ENCODE data around the gene PACSIN2.
"Not testable (repeated sequence)": the region's sequence is repeated elsewhere in the genome, so short reads cannot be mapped to it uniquely, and the experiment has no call there.

The PACSIN2 gene

GRCh38 chr22:42943981-42944380, 71.0 kb downstream of the PACSIN2 start:
- no peak for DNase-seq

DNA sequence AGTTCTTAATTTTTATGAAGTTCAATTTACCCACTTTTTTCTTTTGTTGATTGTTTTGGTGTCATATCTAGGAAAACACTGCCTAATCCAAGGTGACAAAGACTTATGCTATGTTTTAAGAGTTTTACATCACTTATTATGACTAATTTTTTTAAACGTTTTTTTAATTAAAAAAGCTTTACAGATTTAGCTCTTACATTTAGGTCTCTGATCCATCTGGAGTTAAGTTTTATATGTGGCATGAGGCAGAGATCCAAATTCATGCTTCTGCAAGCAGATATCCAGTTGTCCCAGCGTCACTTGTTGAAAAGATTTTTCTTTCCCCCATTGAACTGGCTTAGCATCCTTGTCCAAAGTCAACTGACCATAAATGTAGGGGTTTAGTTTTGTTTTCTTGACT, 72.6 kb downstream of the PACSIN2 start:
- DNase-seq: no peak

DNA sequence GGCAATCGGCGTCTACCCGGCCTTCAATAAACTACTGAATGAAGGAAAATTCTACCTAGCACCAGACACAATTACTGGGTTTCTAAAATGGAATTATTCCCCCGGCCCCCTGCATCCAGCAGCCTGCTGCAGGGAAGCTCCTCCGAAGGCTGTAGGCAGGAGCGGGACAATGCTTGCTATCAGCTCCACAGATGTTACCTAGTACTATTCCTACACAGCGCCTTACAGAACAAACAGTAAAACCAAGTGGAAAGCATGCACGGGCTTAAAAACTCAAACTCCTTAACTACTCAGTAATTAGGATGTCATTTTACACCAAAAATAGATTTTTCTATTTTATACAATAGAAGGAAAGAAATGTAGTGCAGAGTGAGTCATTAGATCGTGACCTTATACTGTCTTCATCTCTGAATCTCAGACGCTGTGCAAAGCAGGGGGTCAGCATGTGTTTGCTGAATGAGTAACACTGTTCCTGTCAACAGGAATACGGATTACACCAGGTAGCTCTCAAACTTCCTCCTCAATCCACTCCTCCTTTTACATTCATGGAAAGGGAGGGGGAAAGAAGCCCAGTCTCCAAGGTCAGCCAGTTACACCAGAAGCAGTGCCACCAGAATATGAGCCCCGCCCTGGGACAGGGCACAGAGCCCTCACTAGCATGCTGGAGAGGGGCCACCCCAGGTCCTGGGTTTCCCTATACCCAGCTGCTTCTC, 74.9 kb downstream of the PACSIN2 start:
- DNase-seq: peak; percentile 62

DNA sequence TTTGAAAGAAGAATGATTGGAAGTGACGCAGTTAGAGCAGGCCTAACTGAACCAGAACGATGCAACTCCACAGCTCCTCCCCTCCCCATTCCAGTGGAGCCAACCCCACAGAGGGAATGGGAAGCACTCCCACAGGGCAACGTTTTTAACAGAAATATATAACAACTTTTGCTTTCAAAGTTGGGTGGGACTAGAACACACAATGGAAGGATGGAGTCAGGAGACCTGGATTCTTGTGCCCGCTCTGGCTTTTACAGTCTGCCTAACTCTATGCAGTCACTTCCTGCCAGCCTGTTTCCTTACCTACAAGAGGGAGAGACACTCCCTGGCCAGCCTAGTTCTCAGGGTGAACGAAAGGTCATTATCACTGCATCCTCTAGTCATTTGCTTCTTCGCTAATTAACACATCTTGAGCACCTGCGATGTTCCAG, 75.5 kb downstream of the PACSIN2 start:
- DNase-seq: no peak

GRCh38 chr22:42938976-42939375, 76.0 kb downstream of the PACSIN2 start:
- no peak for DNase-seq

DNA sequence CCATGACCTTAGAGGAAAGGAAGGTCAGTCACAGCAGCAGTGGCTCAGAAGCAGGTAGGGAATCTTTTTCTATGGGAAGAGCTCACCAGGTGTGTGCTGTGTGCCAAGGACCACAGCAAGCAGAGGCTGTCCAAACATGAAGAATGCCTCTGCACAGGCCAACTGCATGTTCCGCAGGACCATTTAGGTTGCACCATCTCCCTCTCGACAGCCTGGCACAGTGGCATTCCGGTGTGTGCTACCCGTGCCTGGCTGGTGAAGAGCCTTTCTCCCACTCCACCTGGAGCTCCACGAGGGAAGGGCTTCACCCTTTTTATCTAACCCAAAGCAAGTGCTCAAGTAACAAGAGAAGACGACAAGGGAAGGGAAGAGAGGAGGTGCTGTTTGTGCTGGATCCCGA, 76.5 kb downstream of the PACSIN2 start:
- DNase-seq: no peak

DNA sequence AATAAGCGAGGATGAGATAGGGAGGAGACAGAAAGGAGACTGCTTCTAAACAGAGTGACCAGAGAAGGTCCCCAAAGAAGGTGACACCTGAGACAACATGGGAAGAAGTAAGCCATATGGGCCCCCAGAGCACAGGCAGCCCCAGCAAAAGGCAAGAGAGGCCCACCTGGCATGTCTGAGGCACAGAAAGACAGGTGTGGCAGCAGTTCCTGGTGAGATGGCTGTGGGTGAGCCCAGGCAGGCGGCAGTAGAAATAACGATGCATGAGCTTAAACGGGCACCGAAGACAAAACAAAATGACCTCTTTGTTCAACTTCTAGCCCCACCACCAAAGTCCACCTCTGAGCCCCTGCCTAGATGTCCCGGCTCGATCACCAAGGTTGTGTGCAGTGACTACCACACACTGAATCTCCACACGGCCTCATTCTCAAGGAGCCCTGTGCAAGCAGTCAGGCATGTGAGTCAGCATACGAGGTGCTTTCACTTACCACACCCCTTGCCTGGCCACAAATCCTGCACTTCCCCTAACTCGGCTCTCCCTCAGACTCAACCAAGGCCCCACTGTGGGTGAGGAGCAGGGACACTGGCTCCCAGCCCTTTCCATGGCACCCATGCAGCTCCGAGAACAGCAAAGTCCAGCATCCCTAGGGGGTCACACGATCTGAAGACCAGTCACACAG, 77.6 kb downstream of the PACSIN2 start:
- DNase-seq: no peak

- not testable (repeated sequence) for DNase-seq
Observed at GRCh38 chr22:42936680-42937079, 78.3 kb downstream of the PACSIN2 start.

DNA sequence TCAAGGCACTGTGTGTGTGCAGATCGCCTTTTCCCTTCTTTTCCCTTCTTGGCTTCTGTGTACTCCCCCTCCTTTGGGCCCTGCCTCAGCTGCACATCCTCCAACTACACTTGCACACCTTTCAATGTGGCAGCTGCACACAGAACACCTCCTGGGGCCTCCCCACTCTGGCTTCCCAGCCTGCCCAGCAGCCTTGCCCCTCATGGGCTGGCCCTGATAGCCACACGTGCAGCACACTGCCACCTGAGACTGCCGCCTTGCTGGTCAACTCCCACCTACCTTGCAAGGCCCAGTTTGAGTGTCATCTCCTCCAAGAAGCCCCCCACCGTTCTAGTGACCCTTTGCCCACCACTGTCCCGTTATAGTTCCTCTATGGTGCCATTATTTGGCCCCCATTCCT, 80.6 kb downstream of the PACSIN2 start:
- DNase-seq: no peak

- no peak for DNase-seq
Observed at GRCh38 chr22:42933485-42934091, 81.4 kb downstream of the PACSIN2 start.

DNA sequence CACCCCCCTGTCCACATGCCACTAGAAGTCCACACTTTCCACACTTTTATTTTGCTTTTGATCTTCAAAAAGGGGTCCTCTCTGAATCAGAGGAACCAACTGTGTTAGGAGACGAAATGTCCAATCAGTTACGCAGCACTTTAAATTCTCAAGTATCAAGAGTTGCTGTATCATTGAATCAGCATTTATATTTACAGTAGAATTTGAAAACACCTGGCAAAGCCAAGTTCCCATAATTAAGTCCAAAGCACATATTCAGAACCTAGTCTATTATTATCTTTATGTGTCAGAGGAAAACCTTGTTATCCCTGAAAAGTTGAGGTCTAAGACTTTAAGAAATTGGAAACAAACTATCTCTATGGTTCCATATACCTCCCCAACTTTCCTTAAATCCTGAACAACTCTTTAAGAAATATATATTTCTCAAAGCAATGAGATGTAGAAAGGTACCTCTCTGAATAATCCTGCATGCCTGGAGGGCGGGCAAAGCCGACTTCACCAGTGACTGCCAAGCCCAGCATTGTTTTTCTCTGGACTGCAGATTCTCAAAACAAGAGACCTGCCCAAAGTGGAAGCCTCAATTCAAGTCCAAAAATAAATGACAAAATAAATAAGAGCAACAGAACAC, 82.0 kb downstream of the PACSIN2 start:
- DNase-seq: no peak

GRCh38 chr22:42932197-42932519, 82.8 kb downstream of the PACSIN2 start:
- DNase-seq: no peak

GRCh38 chr22:42931421-42932196, 83.3 kb downstream of the PACSIN2 start:
- DNase-seq: no peak

DNA sequence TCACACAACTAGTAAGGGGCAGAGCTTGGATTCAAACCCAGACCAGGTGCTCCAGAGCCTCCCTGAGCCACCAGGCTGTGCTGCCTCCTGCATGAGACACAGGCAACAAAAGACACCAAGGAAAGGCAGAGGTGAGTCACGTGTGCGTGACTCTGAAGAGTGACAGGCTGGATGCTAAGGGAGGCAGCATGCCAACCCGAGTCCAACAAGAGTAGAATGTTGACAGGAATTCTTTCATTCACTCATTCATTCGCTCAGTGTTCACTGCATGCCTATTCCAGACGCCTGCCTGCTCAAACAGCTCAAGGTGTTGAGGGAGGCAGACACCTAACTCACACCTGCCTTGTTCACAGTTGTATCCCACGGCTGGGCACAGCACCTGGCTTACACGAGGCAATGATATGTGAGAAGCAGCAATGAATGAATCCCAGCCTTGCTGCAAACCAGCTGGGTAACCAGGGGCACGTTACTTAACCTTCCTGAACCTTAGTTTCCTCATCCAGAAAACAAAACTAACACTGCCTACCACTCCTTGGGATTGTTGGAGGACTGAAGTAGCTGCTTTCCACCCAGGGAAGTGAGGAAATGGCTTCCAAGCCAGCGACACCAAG, 84.0 kb downstream of the PACSIN2 start:
- no peak for DNase-seq

DNA sequence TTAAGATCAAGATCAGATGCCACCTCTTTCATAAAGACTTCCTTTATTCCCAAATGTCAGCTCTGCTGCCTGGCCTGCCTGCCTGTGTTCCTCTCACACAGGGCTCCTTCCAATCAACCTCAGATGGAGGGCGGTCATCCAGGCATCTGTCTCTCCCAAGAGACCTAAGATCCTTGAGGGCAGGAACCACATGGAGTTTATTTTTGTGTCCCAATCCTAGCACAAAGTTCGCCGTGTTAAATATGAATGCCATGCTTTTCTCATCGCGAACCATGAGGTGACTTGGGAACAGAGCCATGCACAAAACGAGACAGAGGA, 85.2 kb downstream of the PACSIN2 start:
- DNase-seq: no peak

DNA sequence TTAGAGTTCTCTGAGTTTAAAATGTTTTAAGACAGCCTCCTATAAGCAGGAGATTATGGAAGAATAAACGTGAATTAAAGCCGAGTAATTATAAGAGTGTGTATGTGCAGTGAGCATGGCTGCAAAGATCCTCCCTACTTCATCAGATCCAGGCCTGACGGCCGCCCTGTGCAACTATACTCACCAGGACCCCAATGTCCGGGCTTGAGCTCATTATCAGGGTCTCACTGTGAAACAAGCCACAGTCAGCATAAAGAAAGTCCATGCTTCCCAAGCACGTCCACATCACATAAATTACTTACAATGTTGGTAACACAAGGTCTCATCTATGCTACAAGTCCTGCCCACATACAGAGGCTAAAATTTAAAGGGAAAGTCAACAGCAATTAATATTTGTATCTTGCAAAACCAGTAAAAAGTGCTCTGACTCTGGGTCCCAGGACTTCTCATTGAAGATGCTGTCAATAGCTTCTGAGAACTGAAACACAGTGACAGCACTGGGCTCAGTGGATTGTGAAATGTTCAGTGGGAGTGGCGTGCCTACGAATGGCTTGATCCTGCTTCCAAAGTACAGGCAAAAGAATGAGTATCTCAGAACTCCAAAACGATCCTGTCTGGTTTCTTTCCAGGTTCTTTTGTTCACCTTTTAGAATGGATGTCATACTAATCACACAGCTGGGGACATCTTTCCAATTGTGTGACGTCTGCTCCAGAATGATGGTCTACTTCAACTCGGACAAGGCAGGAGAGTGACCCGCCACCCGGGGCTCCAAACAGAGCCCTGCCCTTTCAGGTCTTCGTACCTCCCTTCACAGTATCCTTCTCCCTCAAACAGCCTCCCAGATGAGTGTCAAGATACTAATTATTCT, 85.7 kb downstream of the PACSIN2 start:
- no peak for DNase-seq

DNA sequence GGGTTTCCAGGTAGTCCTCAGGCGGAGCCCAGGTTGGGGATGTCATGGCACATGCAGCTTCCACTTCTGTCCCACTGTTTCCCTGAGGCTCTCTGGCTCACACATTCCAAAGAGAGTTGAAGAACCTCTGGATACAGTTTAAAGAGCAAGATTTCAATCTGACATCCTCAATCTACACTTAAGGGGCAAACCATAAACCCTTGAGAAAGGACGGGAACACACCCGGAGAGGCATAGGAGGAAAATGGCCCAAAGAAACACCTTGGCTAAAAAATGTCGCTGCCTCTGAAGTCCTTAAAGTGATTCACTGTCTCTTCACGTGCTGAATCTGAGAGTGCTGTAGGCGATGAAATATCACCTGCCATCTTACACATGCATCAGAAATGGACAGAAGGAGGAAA, 87.0 kb downstream of the PACSIN2 start:
- DNase-seq: no peak

- DNase-seq: no peak
Observed at GRCh38 chr22:42926768-42927167, 88.2 kb downstream of the PACSIN2 start.

- no peak for DNase-seq
Observed at GRCh38 chr22:42926104-42926503, 88.8 kb downstream of the PACSIN2 start.

GRCh38 chr22:42925598-42925997, 89.4 kb downstream of the PACSIN2 start:
- DNase-seq: no peak

DNA sequence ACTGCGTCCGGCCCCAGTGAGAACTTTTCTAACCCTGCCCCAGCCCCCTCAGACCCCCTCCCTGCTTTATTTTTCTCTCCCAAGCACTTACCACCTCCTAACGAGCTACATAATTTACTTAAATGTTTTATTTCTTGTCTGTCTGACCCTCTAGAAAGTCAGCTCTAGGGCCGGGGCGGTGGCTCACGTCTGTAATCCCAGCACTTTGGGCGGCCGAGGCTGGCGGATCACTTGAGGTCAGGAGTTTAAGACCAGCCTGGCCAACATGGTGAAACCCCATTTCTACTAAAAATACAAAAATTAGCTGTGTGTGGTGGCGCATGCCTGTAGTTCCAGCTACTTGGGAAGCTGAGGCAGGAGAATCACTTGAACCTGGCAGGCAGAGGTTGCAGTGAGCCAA, 89.9 kb downstream of the PACSIN2 start:
- not testable (repeated sequence) for DNase-seq

DNA sequence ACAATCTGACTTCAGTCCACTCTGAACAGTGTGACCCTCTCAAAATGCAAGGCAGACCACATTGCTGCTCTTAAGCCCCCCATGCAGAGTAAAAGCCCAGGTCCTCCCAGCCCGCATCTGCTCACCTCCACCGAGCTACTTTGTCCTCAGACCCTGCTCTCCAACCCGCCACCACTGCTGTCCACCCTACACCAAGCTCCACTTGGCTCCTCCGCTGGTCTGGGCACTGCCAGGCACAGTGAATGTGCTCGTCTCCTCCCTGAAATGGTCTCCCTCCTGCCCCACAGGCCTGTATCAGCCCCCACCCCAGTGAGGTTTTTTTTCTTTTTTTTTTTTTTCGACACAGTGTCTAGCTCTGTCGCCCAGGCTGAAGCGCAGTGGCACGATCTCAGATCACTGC, 90.5 kb downstream of the PACSIN2 start:
- DNase-seq: no peak
